SU-DHL-6 (cell line): ENCODE results near the gene KNTC1.

Experiments used
- H2AFZ ChIP-seq: fragments of 200-600 bp; sonication (generic); 2 replicates; pipeline ENCODE4 v1.6.1; 2014; ENCODE audit warnings: low read depth, mild to moderate bottlenecking, moderate library complexity, mixed read lengths, antibody characterized with exemption, low read length; ENCODE audit not compliant: severe bottlenecking
- H3F3A ChIP-seq: fragments of 200-600 bp; shearing (Covaris generic); 2 replicates; pipeline ENCODE4 v1.6.0; 2016; ENCODE audit warnings: antibody characterized with exemption, mild to moderate bottlenecking; ENCODE audit not compliant: insufficient read depth
- H3K27ac ChIP-seq: fragments of 200-600 bp; sonication (generic); 2 replicates; pipeline ENCODE4 v1.5.1; 2016; ENCODE audit warnings: low read depth, mild to moderate bottlenecking, low read length, moderate library complexity, mixed read lengths
- H3K27me3 ChIP-seq: fragments of 200-600 bp; sonication (generic), shearing (Covaris generic); 2 replicates; pipeline ENCODE4 v1.6.0; 2014; ENCODE audit warnings: mild to moderate bottlenecking, low read length
- H3K36me3 ChIP-seq: fragments of 200-600 bp; sonication (generic); 2 replicates; pipeline ENCODE4 v1.6.1; 2014; ENCODE audit warnings: mild to moderate bottlenecking, low read length, mixed read lengths
- H3K4me2 ChIP-seq: fragments of 300-600, 200-600 bp; shearing (Covaris generic), sonication (generic); 2 replicates; pipeline ENCODE4 v1.6.0; 2014; ENCODE audit warnings: low read length, low read depth, mild to moderate bottlenecking; ENCODE audit not compliant: poor library complexity, severe bottlenecking
- H3K4me3 ChIP-seq: fragments of 200-600 bp; sonication (generic); 2 replicates; pipeline ENCODE4 v1.5.1; 2014; ENCODE audit warnings: antibody characterized with exemption, low read length, mild to moderate bottlenecking, mixed read lengths; ENCODE audit not compliant: insufficient read depth, poor library complexity, severe bottlenecking
- H3K79me2 ChIP-seq: fragments of 200-600 bp; sonication (generic); 2 replicates; pipeline ENCODE4 v1.6.1; 2014; ENCODE audit warnings: mild to moderate bottlenecking, low read length, moderate library complexity; ENCODE audit not compliant: insufficient read depth
- H3K9ac ChIP-seq: fragments of 200-600 bp; sonication (generic); 2 replicates; pipeline ENCODE4 v1.7.0; 2014; ENCODE audit warnings: mild to moderate bottlenecking, low read length
- H3K9me2 ChIP-seq: fragments of 200-600 bp; sonication (generic); replicated peaks from 2 replicates; pipeline ENCODE4 v1.6.1; 2014; ENCODE audit warnings: low read length; ENCODE audit not compliant: insufficient read depth
- H3K9me3 ChIP-seq: fragments of 200-600 bp; sonication (generic); 2 replicates; pipeline ENCODE4 v1.6.1; 2014; ENCODE audit warnings: low read length, mixed read lengths; ENCODE audit not compliant: insufficient read depth
- H4K20me1 ChIP-seq: fragments of 200-600 bp; sonication (generic); 2 replicates; pipeline ENCODE4 v1.6.1; 2014; ENCODE audit warnings: low read depth, mild to moderate bottlenecking, antibody characterized with exemption, low read length, moderate library complexity, mixed read lengths
- EZH2phosphoT487 ChIP-seq: fragments of 200-600 bp; sonication (generic), shearing (Covaris generic); conservative IDR thresholded peaks from 2 replicates; pipeline ENCODE4 v1.6.1; 2018; ENCODE audit warnings: mild to moderate bottlenecking, antibody characterized with exemption, low read length, moderate library complexity, mixed read lengths
- TF ChIP-seq, protein P1 (sequence below): fragments of 200-600 bp; sonication (generic); IDR thresholded peaks from one replicate; pipeline ENCODE4 v1.5.1; 2017; ENCODE audit warnings: antibody characterized with exemption, mild to moderate bottlenecking, low read length, moderate library complexity; ENCODE audit not compliant: insufficient read depth, poor library complexity, severe bottlenecking

The KNTC1 gene

DNA sequence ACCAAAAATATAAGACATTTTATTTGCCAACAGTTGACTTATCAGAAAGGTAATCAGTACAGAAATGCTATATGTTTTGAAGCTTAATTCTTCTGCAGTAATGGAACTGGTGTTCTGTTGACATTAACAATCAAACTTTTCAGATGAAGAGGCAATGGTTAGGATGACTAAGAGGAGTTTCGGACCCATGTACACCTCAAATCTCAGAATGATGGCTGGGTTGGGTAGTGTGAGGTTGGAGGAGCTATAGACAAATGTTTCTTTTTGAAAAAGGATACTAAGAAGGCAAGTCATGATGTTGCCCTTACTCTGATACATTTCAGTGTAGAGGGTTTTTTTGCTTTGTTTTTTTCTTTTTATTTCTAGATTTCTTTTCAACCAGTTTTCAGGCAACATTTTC, 66.9 kb downstream of the KNTC1 start:
- TF ChIP-seq, protein P1, sequence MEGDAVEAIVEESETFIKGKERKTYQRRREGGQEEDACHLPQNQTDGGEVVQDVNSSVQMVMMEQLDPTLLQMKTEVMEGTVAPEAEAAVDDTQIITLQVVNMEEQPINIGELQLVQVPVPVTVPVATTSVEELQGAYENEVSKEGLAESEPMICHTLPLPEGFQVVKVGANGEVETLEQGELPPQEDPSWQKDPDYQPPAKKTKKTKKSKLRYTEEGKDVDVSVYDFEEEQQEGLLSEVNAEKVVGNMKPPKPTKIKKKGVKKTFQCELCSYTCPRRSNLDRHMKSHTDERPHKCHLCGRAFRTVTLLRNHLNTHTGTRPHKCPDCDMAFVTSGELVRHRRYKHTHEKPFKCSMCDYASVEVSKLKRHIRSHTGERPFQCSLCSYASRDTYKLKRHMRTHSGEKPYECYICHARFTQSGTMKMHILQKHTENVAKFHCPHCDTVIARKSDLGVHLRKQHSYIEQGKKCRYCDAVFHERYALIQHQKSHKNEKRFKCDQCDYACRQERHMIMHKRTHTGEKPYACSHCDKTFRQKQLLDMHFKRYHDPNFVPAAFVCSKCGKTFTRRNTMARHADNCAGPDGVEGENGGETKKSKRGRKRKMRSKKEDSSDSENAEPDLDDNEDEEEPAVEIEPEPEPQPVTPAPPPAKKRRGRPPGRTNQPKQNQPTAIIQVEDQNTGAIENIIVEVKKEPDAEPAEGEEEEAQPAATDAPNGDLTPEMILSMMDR, result no peak
- TF ChIP-seq EZH2phosphoT487, result no peak
- Histone ChIP-seq H3K27ac (no peak overlapping the region), H3K9me2 (no peaks in the 10 kb centered on the region), H3K9ac (no peak overlapping the region), H3K36me3 (peaks cover 37% of the 10 kb centered on the region; the same call in 1 of the 2 replicates), H3K79me2 (no peaks in the 10 kb centered on the region), H3K27me3 (no peaks in the 10 kb centered on the region), H4K20me1 (no peaks in the 10 kb centered on the region), H3K4me2 (no peak overlapping the region), H3K9me3 (no peaks in the 10 kb centered on the region), H2AFZ (no peak overlapping the region), H3K4me3 (no peak overlapping the region), H3F3A (no peaks in the 10 kb centered on the region)

DNA sequence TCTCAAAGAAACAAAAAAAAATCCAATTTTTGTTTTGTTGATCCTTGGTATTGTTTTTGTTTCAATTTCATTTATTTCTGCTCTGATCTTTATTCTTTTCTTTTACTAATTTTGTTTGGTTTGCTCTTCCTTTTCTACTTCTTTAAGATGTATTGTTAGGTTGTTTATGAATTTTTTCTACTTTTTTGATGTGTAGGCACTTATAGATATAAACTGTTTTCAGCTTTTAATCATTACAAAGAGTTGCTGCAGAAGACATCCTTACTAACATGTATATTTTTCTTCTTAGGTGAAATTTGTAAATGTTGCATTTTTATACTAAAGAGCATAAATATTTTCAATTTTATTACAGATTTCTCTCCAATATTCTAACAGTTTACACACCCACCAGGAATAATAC, 69.8 kb downstream of the KNTC1 start:
- Histone ChIP-seq H2AFZ (no peak overlapping the region), H3K4me2 (no peak overlapping the region), H3K27me3 (no peaks in the 10 kb centered on the region), H3K27ac (no peak overlapping the region), H3F3A (no peaks in the 10 kb centered on the region; the same call in 1 of the 2 replicates), H3K79me2 (no peaks in the 10 kb centered on the region), H3K9me2 (no peaks in the 10 kb centered on the region), H3K9me3 (no peaks in the 10 kb centered on the region), H4K20me1 (no peaks in the 10 kb centered on the region), H3K9ac (no peak overlapping the region), H3K36me3 (peaks cover 28% of the 10 kb centered on the region; the same call in 1 of the 2 replicates), H3K4me3 (no peak overlapping the region)
- TF ChIP-seq, protein P1, result no peak
- no peak for TF ChIP-seq EZH2phosphoT487

DNA sequence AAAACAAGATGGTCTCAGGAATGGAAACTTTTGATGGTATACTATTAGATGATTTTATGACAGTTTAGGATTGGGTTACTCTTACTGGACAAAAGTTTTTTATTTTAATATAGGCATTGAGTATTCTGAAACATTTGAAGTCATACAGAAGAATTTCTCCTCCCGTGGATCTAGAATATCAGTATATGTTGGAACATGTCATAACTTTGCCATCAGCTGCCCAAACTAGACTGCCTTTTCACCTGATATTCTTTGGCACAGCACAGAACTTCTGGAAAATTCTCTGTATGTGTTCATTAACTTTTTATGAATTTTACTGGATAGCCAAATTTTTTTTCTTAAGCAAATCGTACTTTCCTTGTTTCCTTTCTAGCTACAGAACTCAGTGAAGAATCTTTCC, 75.4 kb downstream of the KNTC1 start:
- no peaks in the 10 kb centered on the region for H4K20me1 ChIP-seq
- H3F3A ChIP-seq, result no peaks in the 10 kb centered on the region; the same call in 1 of the 2 replicates
- TF ChIP-seq EZH2phosphoT487, result no peak
- TF ChIP-seq, protein P1, result no peak
- H3K36me3 ChIP-seq, result peaks cover 39% of the 10 kb centered on the region; the same call in 1 of the 2 replicates
- no peaks in the 10 kb centered on the region for H3K9me3 ChIP-seq
- H3K79me2 ChIP-seq, result no peaks in the 10 kb centered on the region
- H3K27ac ChIP-seq, result no peak overlapping the region
- no peaks in the 10 kb centered on the region for H3K27me3 ChIP-seq
- no peak overlapping the region for H3K4me3 ChIP-seq
- H3K4me2 ChIP-seq, result no peak overlapping the region
- H2AFZ ChIP-seq, result no peak overlapping the region
- no peak overlapping the region for H3K9ac ChIP-seq
- no peaks in the 10 kb centered on the region for H3K9me2 ChIP-seq
